SK-N-SH treated with all-trans-retinoic acid at 6 μM for 48 hours (cell line): ENCODE measurements around the gene GALNT17.

ENCODE experiments used
- ATAC-seq: fragments of 200-7000 bp; cut with Tn5 transposase; 3 replicates; pipeline ENCODE4 v1.9.1; 2020; ENCODE audit warnings: mild to moderate bottlenecking, moderate library complexity
- ARNTL ChIP-seq: fragments of 450-650 bp; formaldehyde crosslinking; IDR thresholded peaks from 2 replicates; pipeline ENCODE4 v1.5.0; 2020; ENCODE audit warnings: low read depth, mild to moderate bottlenecking, moderate library complexity, borderline replicate concordance
- BACH2 ChIP-seq: fragments of 250-450 bp; sonication (Bioruptor Pico); IDR thresholded peaks from 2 replicates; pipeline ENCODE4 v1.9.0; 2021; ENCODE audit warnings: mild to moderate bottlenecking, borderline replicate concordance
- CSDC2 ChIP-seq: fragments of 250-450 bp; sonication (Bioruptor Pico); IDR thresholded peaks from 2 replicates; pipeline ENCODE4 v1.5.0; 2020; ENCODE audit warnings: mild to moderate bottlenecking, moderate library complexity
- GLIS3 ChIP-seq: fragments of 250-450 bp; sonication (Bioruptor Pico); IDR thresholded peaks from 2 replicates; pipeline ENCODE4 v1.5.0; 2020; ENCODE audit warnings: mild to moderate bottlenecking, moderate library complexity
- ISL1 ChIP-seq: fragments of 250-450 bp; sonication (Bioruptor Pico); IDR thresholded peaks from 2 replicates; pipeline ENCODE4 v2.1.2; 2022; ENCODE audit warnings: mild to moderate bottlenecking, moderate library complexity
- OSR1 ChIP-seq: fragments of 250-450 bp; sonication (Bioruptor Pico); IDR thresholded peaks from 2 replicates; pipeline ENCODE4 v1.8.0; 2022; ENCODE audit warnings: moderate library complexity, mild to moderate bottlenecking, inconsistent platforms
- PPARA ChIP-seq: fragments of 250-450 bp; sonication (Bioruptor Pico); IDR thresholded peaks from 2 replicates; pipeline ENCODE4 v1.5.0; 2020; ENCODE audit warnings: mild to moderate bottlenecking, borderline replicate concordance
- RARB ChIP-seq: fragments of 250-450 bp; sonication (Bioruptor Pico); IDR thresholded peaks from 2 replicates; pipeline ENCODE4 v1.8.0; 2021; ENCODE audit warnings: mild to moderate bottlenecking, moderate library complexity
- SNAI2 ChIP-seq: fragments of 250-450 bp; sonication (Bioruptor Pico); IDR thresholded peaks from 2 replicates; pipeline ENCODE4 v1.5.0; 2020; ENCODE audit warnings: mild to moderate bottlenecking, moderate library complexity
- TCF4 ChIP-seq: fragments of 250-450 bp; sonication (Bioruptor Pico); IDR thresholded peaks from 2 replicates; pipeline ENCODE4 v1.8.0; 2021; ENCODE audit warnings: mild to moderate bottlenecking, moderate library complexity, borderline replicate concordance
- TOX ChIP-seq: fragments of 250-450 bp; sonication (Bioruptor Pico); IDR thresholded peaks from 2 replicates; pipeline ENCODE4 v1.8.0; 2021; ENCODE audit warnings: mild to moderate bottlenecking, moderate library complexity, borderline replicate concordance
- ZFP3 ChIP-seq: fragments of 250-450 bp; sonication (Bioruptor Pico); IDR thresholded peaks from 2 replicates; pipeline ENCODE4 v1.5.0; 2020; ENCODE audit warnings: mild to moderate bottlenecking, moderate library complexity
- ZFP30 ChIP-seq: fragments of 450-650 bp; formaldehyde crosslinking; IDR thresholded peaks from 2 replicates; pipeline ENCODE4 v1.5.0; 2022; ENCODE audit warnings: mild to moderate bottlenecking, moderate library complexity
- ZNF565 ChIP-seq: fragments of 450-650 bp; formaldehyde crosslinking; conservative IDR thresholded peaks from 2 replicates; pipeline ENCODE4 v1.5.0; 2020; ENCODE audit warnings: low read depth, mild to moderate bottlenecking, moderate library complexity
- ZNF70 ChIP-seq: fragments of 450-650 bp; formaldehyde crosslinking; IDR thresholded peaks from 2 replicates; pipeline ENCODE4 v1.5.0; 2020; ENCODE audit warnings: mild to moderate bottlenecking, moderate library complexity
- ZNF8 ChIP-seq: fragments of 450-650 bp; formaldehyde crosslinking; IDR thresholded peaks from 2 replicates; pipeline ENCODE4 v1.5.0; 2020; ENCODE audit warnings: mild to moderate bottlenecking, moderate library complexity
- TF ChIP-seq, protein P1 (sequence below): fragments of 250-450 bp; sonication (Bioruptor Pico); IDR thresholded peaks from 2 replicates; pipeline ENCODE4 v1.5.0; 2020; ENCODE audit warnings: mild to moderate bottlenecking, moderate library complexity
- TF ChIP-seq, protein P2 (sequence below): fragments of 250-450 bp; sonication (Bioruptor Pico); IDR thresholded peaks from 2 replicates; pipeline ENCODE4 v1.5.1; 2020; ENCODE audit warnings: low read depth, mild to moderate bottlenecking, moderate library complexity
- TF ChIP-seq, protein P3 (sequence below): fragments of 250-450 bp; sonication (Bioruptor Pico); IDR thresholded peaks from 2 replicates; pipeline ENCODE4 v1.8.0; 2020; ENCODE audit warnings: mild to moderate bottlenecking, moderate library complexity, borderline replicate concordance
- TF ChIP-seq, protein P4 (sequence below): fragments of 250-450 bp; sonication (Bioruptor Pico); IDR thresholded peaks from 2 replicates; pipeline ENCODE4 v1.5.1; 2021; ENCODE audit warnings: mild to moderate bottlenecking, moderate library complexity

Gene GALNT17

DNA sequence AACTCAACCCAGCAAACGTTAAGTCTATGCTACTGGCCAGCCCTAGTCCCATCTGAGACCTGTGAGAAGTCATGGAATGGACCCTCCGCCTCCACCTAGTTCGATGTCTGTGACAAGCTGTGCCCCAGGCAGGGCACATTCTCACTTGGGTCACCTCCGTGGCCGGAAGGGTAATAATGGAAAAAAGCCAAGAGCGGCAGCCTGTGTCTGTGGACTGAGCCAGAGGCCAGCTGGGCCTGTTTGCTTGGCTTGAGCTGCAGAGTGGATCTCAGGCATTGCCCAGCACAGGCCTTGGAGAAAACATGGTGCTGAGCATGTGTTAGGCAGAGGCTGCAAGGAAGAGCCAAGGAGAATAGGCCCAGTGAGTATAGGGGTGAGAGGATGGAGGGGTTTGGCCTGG is 97.8 kb downstream of the GALNT17 start (continued):
- no peak for TF ChIP-seq RARB
- TF ChIP-seq, protein P1, sequence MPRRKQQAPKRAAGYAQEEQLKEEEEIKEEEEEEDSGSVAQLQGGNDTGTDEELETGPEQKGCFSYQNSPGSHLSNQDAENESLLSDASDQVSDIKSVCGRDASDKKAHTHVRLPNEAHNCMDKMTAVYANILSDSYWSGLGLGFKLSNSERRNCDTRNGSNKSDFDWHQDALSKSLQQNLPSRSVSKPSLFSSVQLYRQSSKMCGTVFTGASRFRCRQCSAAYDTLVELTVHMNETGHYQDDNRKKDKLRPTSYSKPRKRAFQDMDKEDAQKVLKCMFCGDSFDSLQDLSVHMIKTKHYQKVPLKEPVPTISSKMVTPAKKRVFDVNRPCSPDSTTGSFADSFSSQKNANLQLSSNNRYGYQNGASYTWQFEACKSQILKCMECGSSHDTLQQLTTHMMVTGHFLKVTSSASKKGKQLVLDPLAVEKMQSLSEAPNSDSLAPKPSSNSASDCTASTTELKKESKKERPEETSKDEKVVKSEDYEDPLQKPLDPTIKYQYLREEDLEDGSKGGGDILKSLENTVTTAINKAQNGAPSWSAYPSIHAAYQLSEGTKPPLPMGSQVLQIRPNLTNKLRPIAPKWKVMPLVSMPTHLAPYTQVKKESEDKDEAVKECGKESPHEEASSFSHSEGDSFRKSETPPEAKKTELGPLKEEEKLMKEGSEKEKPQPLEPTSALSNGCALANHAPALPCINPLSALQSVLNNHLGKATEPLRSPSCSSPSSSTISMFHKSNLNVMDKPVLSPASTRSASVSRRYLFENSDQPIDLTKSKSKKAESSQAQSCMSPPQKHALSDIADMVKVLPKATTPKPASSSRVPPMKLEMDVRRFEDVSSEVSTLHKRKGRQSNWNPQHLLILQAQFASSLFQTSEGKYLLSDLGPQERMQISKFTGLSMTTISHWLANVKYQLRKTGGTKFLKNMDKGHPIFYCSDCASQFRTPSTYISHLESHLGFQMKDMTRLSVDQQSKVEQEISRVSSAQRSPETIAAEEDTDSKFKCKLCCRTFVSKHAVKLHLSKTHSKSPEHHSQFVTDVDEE (CRISPR knock-in tag) = no peak
- TF ChIP-seq ZFP30 = no peak
- TF ChIP-seq GLIS3 = no peak
- TF ChIP-seq ARNTL = no peak
- TF ChIP-seq TOX = no peak
- no peak for TF ChIP-seq ZNF565

DNA sequence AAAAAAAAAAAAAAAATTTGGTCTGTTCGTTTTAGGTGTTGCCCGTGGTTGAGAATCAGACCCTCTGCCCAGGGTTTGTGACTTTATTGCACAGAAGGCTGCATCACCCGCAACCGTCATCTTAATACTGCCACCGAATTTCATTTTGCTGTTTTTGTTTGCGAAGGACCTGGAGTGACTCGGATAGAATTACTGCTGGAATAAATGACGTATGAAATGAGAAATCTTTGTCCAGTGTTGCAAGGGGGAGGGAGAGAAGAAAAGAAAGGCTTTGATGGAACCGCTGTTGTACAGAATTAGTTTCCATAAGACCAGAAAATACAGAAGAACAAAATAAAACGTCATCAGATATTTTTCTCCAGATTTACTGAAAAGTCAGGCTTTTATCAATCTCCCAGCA is 103.3 kb downstream of the GALNT17 start:
- ATAC-seq = no peak
- TF ChIP-seq SNAI2 (CRISPR knock-in tag) (no peak), BACH2 (CRISPR knock-in tag) (no peak), PPARA (CRISPR knock-in tag) (no peak), ZNF565 (no peak), ISL1 (CRISPR knock-in tag) (no peak), GLIS3 (no peak), ZNF70 (CRISPR knock-in tag) (no peak), RARB (no peak), ZFP30 (no peak), TCF4 (no peak), OSR1 (CRISPR knock-in tag) (no peak), ZFP3 (CRISPR knock-in tag) (no peak)
- TF ChIP-seq, protein P2, sequence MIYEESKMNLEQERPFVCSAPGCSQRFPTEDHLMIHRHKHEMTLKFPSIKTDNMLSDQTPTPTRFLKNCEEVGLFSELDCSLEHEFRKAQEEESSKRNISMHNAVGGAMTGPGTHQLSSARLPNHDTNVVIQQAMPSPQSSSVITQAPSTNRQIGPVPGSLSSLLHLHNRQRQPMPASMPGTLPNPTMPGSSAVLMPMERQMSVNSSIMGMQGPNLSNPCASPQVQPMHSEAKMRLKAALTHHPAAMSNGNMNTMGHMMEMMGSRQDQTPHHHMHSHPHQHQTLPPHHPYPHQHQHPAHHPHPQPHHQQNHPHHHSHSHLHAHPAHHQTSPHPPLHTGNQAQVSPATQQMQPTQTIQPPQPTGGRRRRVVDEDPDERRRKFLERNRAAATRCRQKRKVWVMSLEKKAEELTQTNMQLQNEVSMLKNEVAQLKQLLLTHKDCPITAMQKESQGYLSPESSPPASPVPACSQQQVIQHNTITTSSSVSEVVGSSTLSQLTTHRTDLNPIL (CRISPR knock-in tag) = no peak
- TF ChIP-seq, protein P3, sequence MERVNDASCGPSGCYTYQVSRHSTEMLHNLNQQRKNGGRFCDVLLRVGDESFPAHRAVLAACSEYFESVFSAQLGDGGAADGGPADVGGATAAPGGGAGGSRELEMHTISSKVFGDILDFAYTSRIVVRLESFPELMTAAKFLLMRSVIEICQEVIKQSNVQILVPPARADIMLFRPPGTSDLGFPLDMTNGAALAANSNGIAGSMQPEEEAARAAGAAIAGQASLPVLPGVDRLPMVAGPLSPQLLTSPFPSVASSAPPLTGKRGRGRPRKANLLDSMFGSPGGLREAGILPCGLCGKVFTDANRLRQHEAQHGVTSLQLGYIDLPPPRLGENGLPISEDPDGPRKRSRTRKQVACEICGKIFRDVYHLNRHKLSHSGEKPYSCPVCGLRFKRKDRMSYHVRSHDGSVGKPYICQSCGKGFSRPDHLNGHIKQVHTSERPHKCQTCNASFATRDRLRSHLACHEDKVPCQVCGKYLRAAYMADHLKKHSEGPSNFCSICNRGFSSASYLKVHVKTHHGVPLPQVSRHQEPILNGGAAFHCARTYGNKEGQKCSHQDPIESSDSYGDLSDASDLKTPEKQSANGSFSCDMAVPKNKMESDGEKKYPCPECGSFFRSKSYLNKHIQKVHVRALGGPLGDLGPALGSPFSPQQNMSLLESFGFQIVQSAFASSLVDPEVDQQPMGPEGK (CRISPR knock-in tag) = no peak

DNA sequence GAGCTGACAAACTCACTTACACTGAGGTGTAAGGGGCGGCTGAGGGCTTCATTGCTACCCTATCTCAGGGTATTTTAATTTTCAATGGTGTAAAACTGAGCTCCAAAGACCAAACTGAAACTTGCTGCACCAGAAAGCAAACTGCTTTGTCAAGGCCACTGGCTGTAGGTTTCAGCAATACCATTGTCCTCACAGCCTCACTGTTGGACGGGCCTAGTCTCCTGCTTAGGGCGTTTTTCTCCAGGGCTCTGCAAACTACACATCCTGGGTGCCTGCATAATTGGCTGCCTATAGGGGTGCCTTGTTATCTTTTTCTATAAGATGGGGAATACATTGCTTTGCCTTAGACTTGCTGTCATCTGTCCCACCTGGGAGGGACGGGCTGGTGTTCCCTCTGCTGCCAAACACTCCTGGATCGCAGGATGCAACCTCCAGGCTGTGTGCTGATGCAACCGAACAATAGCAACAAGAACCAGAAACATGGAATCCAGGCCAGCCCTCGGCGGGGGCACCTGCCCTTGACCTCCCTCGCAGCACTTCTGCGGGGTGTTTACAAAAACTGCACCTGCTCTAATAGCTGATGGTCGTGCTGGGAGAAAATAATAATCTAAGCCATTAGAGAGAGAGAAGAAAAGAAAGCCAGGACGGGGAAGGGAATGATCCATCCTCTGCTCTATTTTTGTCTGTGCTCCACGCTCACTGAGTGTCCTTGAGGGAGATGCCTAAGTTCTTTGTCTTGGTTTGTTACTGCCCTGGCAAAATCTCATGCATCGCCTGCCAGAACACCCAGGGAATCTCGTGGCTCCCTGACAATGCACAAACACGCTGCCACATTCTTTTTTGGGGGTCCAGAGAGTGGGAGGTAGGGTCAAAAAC is 104.5 kb downstream of the GALNT17 start:
- TF ChIP-seq BACH2 (CRISPR knock-in tag) (no peak), ZNF8 (CRISPR knock-in tag) (no peak), ZNF565 (no peak), ZNF70 (CRISPR knock-in tag) (no peak), CSDC2 (CRISPR knock-in tag) (no peak)
- TF ChIP-seq, protein P4, sequence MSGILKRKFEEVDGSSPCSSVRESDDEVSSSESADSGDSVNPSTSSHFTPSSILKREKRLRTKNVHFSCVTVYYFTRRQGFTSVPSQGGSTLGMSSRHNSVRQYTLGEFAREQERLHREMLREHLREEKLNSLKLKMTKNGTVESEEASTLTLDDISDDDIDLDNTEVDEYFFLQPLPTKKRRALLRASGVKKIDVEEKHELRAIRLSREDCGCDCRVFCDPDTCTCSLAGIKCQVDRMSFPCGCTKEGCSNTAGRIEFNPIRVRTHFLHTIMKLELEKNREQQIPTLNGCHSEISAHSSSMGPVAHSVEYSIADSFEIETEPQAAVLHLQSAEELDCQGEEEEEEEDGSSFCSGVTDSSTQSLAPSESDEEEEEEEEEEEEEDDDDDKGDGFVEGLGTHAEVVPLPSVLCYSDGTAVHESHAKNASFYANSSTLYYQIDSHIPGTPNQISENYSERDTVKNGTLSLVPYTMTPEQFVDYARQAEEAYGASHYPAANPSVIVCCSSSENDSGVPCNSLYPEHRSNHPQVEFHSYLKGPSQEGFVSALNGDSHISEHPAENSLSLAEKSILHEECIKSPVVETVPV (CRISPR knock-in tag) = no peak

DNA sequence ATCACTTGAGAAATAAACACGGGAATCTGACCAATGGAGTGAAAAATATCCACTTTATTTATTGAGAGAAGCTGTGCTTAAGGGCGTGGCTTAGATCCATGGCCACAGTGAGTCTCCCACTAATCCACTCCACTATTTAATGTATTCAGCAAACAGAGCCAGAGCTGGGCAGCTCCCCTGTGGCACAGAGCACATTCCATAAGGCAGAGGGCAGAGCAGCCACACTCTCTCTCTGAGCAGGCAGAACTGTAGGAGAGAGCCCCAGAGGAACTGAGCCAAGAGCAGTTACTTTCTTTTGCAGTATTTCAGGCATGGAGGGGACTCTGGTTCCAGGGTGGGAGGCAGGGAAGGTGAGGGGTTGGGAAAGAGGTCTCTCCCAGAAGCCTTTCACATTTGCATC is 106.0 kb downstream of the GALNT17 start:
- ATAC-seq = no peak
- TF ChIP-seq ARNTL = no peak
- no peak for TF ChIP-seq ISL1 (CRISPR knock-in tag)
- TF ChIP-seq CSDC2 (CRISPR knock-in tag) = no peak
- no peak for TF ChIP-seq BACH2 (CRISPR knock-in tag)
- TF ChIP-seq, protein P1 (CRISPR knock-in tag) = no peak
- no peak for TF ChIP-seq ZFP30
- no peak for TF ChIP-seq ZFP3 (CRISPR knock-in tag)

More for the DNA sequence above, 104.5 kb downstream of the GALNT17 start:
- no peak for ATAC-seq
